HPDE6-E6E7 (cell line): ENCODE measurements around the gene ROCK2.

Experiments
- DNase-seq: peaks from one replicate; pipeline ENCODE4 v3.0.0; 2011; ENCODE audit warnings: missing footprints; ENCODE audit errors: extremely low spot score

The ROCK2 gene

GRCh38 chr2:11344342-11344955 is at the start of gene ROCK2:
Gene ROCK2 (minus strand): TSS chr2:11344636. CDS start chr2:11344136, 500 bp downstream.
- peak; percentile 62 for DNase-seq

- DNase-seq, result no peak
Observed at GRCh38 chr2:11393711-11394236, 49.3 kb upstream of the ROCK2 start.

GRCh38 chr2:11391942-11392266 is 47.5 kb upstream of the ROCK2 start:
- no peak for DNase-seq

GRCh38 chr2:11390399-11390658 is 45.9 kb upstream of the ROCK2 start:
- DNase-seq, result no peak

GRCh38 chr2:11389551-11390398 is 45.3 kb upstream of the ROCK2 start:
- DNase-seq, result no peak

GRCh38 chr2:11389052-11389420 is 44.6 kb upstream of the ROCK2 start:
- no peak for DNase-seq

- no peak for DNase-seq
Observed at GRCh38 chr2:11388262-11389051, 44.0 kb upstream of the ROCK2 start.

- DNase-seq, result no peak
Observed at GRCh38 chr2:11387843-11388242, 43.4 kb upstream of the ROCK2 start.

GRCh38 chr2:11387100-11387390 is 42.6 kb upstream of the ROCK2 start:
- no peak for DNase-seq

GRCh38 chr2:11385847-11386246 is 41.4 kb upstream of the ROCK2 start:
- no peak for DNase-seq

- DNase-seq, result no peak
Observed at GRCh38 chr2:11385216-11385615, 40.8 kb upstream of the ROCK2 start.

- DNase-seq, result no peak
Observed at GRCh38 chr2:11379558-11379957, 35.1 kb upstream of the ROCK2 start.

GRCh38 chr2:11377928-11378545 is 33.6 kb upstream of the ROCK2 start:
- no peak for DNase-seq

GRCh38 chr2:11376071-11376470 is 31.6 kb upstream of the ROCK2 start:
- DNase-seq, result no peak

- DNase-seq, result no peak
Observed at GRCh38 chr2:11375689-11376027, 31.2 kb upstream of the ROCK2 start.

GRCh38 chr2:11375025-11375688 is 30.7 kb upstream of the ROCK2 start:
- DNase-seq, result no peak

- no peak for DNase-seq
Observed at GRCh38 chr2:11373096-11373495, 28.7 kb upstream of the ROCK2 start.

- DNase-seq, result no peak
Observed at GRCh38 chr2:11371092-11371937, 26.9 kb upstream of the ROCK2 start.

GRCh38 chr2:11370377-11371091 is 26.1 kb upstream of the ROCK2 start:
- peak; percentile 78 for DNase-seq

- DNase-seq, result no peak
Observed at GRCh38 chr2:11368059-11368572, 23.7 kb upstream of the ROCK2 start.
